Ishikawa (cell line): ENCODE results near the gene CA10.

ENCODE experiments used
- CEBPB ChIP-seq: IDR thresholded peaks from 2 replicates; pipeline ENCODE4 v1.6.1; 2012
- EP300 ChIP-seq: IDR thresholded peaks from 2 replicates; pipeline ENCODE4 v1.6.1; 2012; ENCODE audit warnings: borderline replicate concordance
- RAD21 ChIP-seq: IDR thresholded peaks from 2 replicates; pipeline ENCODE4 v1.6.1; 2012; ENCODE audit warnings: low read depth
- TAF1 ChIP-seq: IDR thresholded peaks from 2 replicates; pipeline ENCODE4 v1.6.1; 2012; ENCODE audit warnings: low read depth, mild to moderate bottlenecking

DNA sequence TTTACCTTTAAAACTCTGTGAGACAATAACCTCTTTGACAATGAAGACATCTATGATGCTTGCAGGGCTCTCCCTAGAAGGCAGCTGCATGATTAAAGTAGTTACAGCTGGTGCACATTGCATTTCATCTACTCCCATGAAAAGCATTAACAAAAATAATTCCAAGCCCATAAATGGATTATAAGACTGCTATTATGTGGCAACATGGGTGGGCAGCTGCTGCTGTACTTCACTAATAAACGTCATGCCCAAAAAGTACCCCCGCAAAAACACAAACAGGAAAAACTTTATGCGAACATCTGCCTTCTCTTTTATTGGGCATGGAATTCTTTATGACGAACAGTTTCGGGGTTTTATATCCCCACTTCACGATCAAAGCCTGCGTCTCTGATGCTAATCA lies 224.9 kb downstream of the CA10 start:
- TF ChIP-seq CEBPB (no peak), EP300 (no peak), RAD21 (no peak), TAF1 (no peak)
